ENCODE results near the gene PALLD. TPM values are rescaled to one million over a fixed set of nuclear protein-coding genes. Genes with fewer than 3 reads are reported as not detected.

The PALLD gene
- total RNA-seq, 1 experiment from 2014 or later = 27.6 TPM

DNA sequence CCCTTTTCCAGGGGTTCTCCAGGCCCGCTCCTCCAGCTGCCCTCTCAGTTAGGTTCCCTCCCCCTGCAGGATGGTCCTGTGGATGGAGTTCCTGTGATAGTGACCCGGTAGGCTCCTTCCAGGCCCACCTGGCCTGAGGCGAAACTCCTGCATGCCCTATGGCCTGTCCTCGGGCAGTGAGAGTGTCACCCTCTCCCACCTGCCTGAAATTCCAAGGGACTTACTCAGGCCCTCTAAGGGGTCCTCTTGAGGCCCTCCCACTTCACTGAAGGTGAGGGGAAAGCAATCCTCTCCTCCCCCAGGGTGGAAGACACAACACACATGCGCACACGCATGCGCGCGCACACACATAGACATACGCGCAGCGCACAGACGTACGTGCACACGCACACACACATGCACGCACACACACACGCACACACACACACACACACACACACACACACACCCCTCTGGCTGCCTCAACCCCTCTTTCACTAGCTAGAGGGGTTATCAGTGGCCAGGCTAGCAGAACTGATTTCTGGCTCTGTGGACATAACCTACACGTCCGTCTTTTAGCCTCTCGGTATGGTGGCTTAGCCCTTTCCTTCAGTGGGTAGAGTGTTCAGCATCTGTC, 297.3 kb downstream of the PALLD start:
- CTCF ChIA-PET = no interaction called here
- Mint-ChIP-seq H3K27ac (ENCODE audit: unreplicated experiment) (no peak overlapping the region), H3K9me3 (ENCODE audit: low read depth, unreplicated experiment) (no peaks in the 10 kb centered on the region), H3K36me3 (ENCODE audit: insufficient read depth, unreplicated experiment) (no peaks in the 10 kb centered on the region), H3K27me3 (ENCODE audit: unreplicated experiment) (no peaks in the 10 kb centered on the region), H3K4me3 (ENCODE audit: low read depth, unreplicated experiment) (no peak overlapping the region), H3K4me1 (ENCODE audit: low read depth, unreplicated experiment) (peaks cover 16% of the 10 kb centered on the region)
- BruUV-seq (replicated peaks) = no TSS peak
- intact Hi-C loops (cut with micrococcal nuclease; ENCODE audit: unreplicated experiment) = no loop called here
- no peak for DNase-seq
- TF ChIP-seq, protein P1, sequence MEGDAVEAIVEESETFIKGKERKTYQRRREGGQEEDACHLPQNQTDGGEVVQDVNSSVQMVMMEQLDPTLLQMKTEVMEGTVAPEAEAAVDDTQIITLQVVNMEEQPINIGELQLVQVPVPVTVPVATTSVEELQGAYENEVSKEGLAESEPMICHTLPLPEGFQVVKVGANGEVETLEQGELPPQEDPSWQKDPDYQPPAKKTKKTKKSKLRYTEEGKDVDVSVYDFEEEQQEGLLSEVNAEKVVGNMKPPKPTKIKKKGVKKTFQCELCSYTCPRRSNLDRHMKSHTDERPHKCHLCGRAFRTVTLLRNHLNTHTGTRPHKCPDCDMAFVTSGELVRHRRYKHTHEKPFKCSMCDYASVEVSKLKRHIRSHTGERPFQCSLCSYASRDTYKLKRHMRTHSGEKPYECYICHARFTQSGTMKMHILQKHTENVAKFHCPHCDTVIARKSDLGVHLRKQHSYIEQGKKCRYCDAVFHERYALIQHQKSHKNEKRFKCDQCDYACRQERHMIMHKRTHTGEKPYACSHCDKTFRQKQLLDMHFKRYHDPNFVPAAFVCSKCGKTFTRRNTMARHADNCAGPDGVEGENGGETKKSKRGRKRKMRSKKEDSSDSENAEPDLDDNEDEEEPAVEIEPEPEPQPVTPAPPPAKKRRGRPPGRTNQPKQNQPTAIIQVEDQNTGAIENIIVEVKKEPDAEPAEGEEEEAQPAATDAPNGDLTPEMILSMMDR (IDR thresholded peaks at IDR 0.05; ENCODE audit: unreplicated experiment) = no peak

DNA sequence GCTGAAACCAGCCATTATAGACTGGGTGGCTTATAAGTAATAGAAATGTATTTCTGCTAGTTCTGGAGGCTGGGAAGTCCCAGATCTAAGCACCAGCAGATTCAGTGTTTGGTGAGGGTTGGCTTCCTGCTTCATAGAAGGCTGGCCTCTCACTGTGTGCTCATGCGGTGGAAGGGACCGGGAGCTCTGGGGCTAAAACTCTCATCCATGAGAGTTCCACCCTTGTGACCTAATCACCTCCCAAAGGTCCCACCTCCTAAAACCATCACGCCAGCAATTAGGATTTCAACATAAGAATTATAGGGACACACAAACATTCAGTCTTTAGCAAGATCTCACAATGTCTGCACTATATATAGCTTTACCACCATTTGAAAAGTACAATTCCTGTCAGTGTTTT, 298.0 kb downstream of the PALLD start:
- no peak overlapping the region for H3K27ac Mint-ChIP-seq (ENCODE audit: unreplicated experiment)

DNA sequence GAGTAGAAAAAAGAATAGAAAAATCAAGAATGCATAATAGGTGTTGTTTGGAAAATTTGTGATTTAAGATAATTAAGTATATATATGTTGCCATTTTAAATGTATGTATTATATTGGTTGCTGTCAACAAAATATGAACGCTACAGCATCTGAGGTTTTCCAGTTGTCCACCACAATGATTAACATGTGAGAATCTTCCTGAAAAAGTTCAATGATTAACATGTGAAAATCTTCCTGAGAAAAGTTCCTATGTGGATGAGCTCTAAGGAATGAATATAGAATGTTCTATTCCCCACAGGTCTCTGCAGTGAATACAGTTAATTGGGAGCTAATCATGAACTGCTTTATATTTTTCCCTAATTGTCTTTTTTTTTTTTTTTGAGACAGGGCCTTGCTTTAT, 298.5 kb downstream of the PALLD start:
- intact Hi-C loops (cut with micrococcal nuclease; ENCODE audit: unreplicated experiment) = no loop called here
- peaks cover 16% of the 10 kb centered on the region for H3K4me1 Mint-ChIP-seq (ENCODE audit: low read depth, unreplicated experiment)

More for the DNA sequence above, 298.0 kb downstream of the PALLD start:
- no peaks in the 10 kb centered on the region for H3K36me3 Mint-ChIP-seq (ENCODE audit: insufficient read depth, unreplicated experiment)
- no peak overlapping the region for H3K4me3 Mint-ChIP-seq (ENCODE audit: low read depth, unreplicated experiment)
- peaks cover 16% of the 10 kb centered on the region for H3K4me1 Mint-ChIP-seq (ENCODE audit: low read depth, unreplicated experiment)
- BruUV-seq (replicated peaks) = no TSS peak
- no peaks in the 10 kb centered on the region for H3K9me3 Mint-ChIP-seq (ENCODE audit: low read depth, unreplicated experiment)
- CTCF ChIA-PET = interaction anchor here (0.6 to 0.7 kb wide), 2 partner anchors 84 to 206 kb away, joined by 3 to 4 read pairs; no protein-coding TSS in a partner anchor
- no peak for DNase-seq
- intact Hi-C loops (cut with micrococcal nuclease; ENCODE audit: unreplicated experiment) = no loop called here
- H3K27me3 Mint-ChIP-seq (ENCODE audit: unreplicated experiment) = no peaks in the 10 kb centered on the region
- TF ChIP-seq, protein P1 (IDR thresholded peaks at IDR 0.05; ENCODE audit: unreplicated experiment) = no peak

DNA sequence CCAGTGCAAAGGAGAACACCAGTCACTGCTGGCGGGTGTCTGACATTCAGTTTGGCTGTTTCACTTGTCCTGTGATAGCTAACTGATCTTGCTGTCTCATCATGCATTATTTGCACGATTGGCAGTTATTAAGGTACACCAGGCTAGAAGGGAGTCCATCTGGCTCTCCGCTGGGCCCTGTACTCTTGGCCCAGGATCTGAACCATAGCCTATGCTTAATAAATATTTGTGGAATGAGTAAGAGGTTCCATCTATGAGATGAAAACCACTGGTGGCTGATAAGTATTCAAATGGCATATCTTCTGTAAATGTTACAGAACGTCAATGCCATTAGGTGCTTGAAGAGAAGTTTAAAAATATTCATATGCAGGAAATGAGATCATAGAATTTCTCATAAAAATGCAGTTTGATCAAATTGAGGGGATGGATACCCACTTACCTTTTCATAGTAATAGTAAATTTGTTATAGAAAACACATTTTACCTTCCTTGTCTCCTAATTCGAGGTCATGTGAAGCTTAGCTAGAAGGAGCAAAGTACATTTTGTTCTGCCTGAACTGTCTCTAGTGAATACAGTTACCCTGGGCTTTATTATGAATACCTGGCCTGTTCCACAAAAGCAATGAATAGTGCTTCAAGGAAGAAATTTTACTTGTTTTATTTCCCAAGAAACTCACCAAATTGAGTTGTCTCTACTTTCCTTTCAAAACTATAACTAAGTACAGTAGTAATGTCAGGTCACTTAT, 299.7 kb downstream of the PALLD start:
- no peaks in the 10 kb centered on the region for H3K9me3 Mint-ChIP-seq (ENCODE audit: low read depth, unreplicated experiment)
- TF ChIP-seq, protein P1 (IDR thresholded peaks at IDR 0.05; ENCODE audit: unreplicated experiment) = no peak
- CTCF ChIA-PET = interaction anchor here (1.1 kb wide), 1 partner anchor 12 kb away, joined by 3 read pairs; no protein-coding TSS in a partner anchor
- no peak overlapping the region for H3K4me3 Mint-ChIP-seq (ENCODE audit: low read depth, unreplicated experiment)
- intact Hi-C loops (cut with micrococcal nuclease; ENCODE audit: unreplicated experiment) = no loop called here
- H3K36me3 Mint-ChIP-seq (ENCODE audit: insufficient read depth, unreplicated experiment) = no peaks in the 10 kb centered on the region
- H3K4me1 Mint-ChIP-seq (ENCODE audit: low read depth, unreplicated experiment) = peaks cover 16% of the 10 kb centered on the region
- H3K27me3 Mint-ChIP-seq (ENCODE audit: unreplicated experiment) = no peaks in the 10 kb centered on the region
- H3K27ac Mint-ChIP-seq (ENCODE audit: unreplicated experiment) = peak overlapping the region; percentile 5
- DNase-seq = no peak
- BruUV-seq (replicated peaks) = no TSS peak

More for the DNA sequence above, 298.5 kb downstream of the PALLD start:
- H3K27ac Mint-ChIP-seq (ENCODE audit: unreplicated experiment) = no peak overlapping the region
- no TSS peak for BruUV-seq (replicated peaks)
- no peak overlapping the region for H3K4me3 Mint-ChIP-seq (ENCODE audit: low read depth, unreplicated experiment)
- DNase-seq = no peak
- H3K9me3 Mint-ChIP-seq (ENCODE audit: low read depth, unreplicated experiment) = no peaks in the 10 kb centered on the region
- no peaks in the 10 kb centered on the region for H3K36me3 Mint-ChIP-seq (ENCODE audit: insufficient read depth, unreplicated experiment)
- H3K27me3 Mint-ChIP-seq (ENCODE audit: unreplicated experiment) = no peaks in the 10 kb centered on the region
- CTCF ChIA-PET = interaction anchor here (0.6 to 0.7 kb wide), 2 partner anchors 85 to 206 kb away, joined by 3 to 4 read pairs; no protein-coding TSS in a partner anchor
- TF ChIP-seq, protein P1 (IDR thresholded peaks at IDR 0.05; ENCODE audit: unreplicated experiment) = no peak

All from Calu3 (cell line).